D721Med (cell line): Measurements from ENCODE around the gene SGPL1.

Experiments used
- DNase-seq: peaks from one replicate; pipeline ENCODE4 v3.0.0; 2011; ENCODE audit warnings: low spot score; ENCODE audit not compliant: insufficient read length
- FAIRE-seq: peaks from 2 replicates; lab custom pipeline; 2011; peaks lifted over from hg19 to GRCh38; lab: Jason Lieb, UNC
- CTCF ChIP-seq: IDR thresholded peaks from 2 replicates; pipeline ENCODE4 v1.5.1; 2012; ENCODE audit warnings: mild to moderate bottlenecking, control low read depth; ENCODE audit not compliant: insufficient read depth; ENCODE audit errors: missing control alignments

Gene SGPL1

GRCh38 chr10:70782086-70782745, 33.5 kb upstream of the SGPL1 start:
- no peak for FAIRE-seq

DNA sequence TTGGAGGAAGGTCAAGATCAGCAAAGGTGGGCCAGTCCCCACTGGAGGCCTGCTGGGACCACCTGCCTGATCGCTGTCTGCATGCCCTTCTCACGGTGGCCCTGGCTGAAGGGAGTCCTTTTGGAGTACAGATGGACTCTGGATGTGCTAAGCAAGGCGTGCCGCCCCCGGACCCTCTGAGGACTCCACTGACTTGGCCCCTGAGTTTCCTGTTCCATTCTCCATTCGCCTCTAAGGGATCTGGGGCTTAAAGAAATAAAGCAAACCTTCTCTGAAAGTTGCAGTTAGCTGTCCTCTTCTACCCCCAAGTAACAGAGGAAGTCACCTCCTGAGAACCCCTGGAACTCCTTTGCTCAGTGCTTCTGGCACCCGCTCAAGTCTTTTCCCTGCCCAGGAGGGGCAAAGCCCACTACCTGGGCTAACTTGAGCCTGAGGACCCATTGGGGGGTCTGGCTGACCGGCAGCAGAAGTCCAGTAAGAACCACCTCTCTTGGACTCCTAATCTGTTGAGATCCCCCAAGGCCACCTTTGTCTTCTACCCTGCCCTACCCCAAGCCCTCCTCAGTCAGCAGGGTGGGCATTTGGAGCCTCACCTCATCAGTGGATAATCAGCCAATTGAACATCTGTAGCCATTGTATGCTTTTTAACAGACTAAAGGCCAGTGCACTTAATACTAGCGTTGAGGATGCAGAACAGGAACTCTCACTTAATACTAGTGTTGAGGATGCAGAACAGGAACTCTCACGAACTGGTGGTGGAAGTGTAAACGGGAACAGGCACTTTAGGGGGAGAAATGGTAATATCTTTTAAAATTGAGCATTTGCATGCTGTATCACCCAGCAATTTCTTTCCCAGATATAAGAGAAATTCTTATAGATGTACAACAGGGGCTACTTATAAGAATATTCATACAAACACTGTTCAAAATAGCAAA, 32.7 kb upstream of the SGPL1 start:
- FAIRE-seq: no peak
- TF ChIP-seq CTCF: no peak
- DNase-seq: no peak

More at GRCh38 chr10:70782086-70782745, 33.5 kb upstream of the SGPL1 start:
- no peak for DNase-seq
- TF ChIP-seq CTCF: no peak

DNA sequence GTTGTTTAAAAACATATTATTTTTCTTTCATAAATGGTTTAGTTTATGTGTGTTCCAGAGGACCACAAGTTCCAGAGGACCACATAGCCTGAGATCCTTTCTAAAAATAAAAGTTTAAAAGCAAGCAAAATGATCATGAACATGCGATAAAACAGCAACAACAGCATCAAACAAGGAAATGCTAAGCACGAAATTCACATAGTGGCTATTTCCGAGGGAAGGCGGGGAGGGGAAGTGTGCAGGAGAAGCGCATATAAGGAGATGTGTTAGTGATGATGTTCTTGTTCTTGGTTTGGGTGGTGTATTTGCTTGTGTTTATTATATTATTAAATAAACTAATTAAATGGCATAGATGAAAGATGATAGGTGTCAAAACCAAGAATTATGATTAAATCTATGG, 31.7 kb upstream of the SGPL1 start:
- no peak for TF ChIP-seq CTCF
- DNase-seq (no peak), FAIRE-seq (no peak)

- DNase-seq (no peak), FAIRE-seq (no peak)
- no peak for TF ChIP-seq CTCF
Measured at GRCh38 chr10:70784471-70784870, 31.3 kb upstream of the SGPL1 start.

- no peak for TF ChIP-seq CTCF
- DNase-seq: no peak
- no peak for FAIRE-seq
Measured at GRCh38 chr10:70785190-70785589, 30.6 kb upstream of the SGPL1 start, which contains the start of gene TBATA. TBATA (minus strand) TSS chr10:70785377; CDS start chr10:70783379, 1,998 bp downstream.

GRCh38 chr10:70786799-70787415, 28.8 kb upstream of the SGPL1 start:
- FAIRE-seq (no peak), DNase-seq (no peak)
- no peak for TF ChIP-seq CTCF
